Measurements from ENCODE around the gene CCDC122.

GRCh38 chr13:43911278-43911677 is 31.7 kb upstream of the CCDC122 start:
- TF ChIP-seq EZH2 (IDR thresholded peaks at IDR 0.05) (no peak), CEBPB (IDR thresholded peaks at IDR 0.05; ENCODE audit: low read depth) (no peak), CTCF (IDR thresholded peaks at IDR 0.05 in 2 of 3, conservative IDR thresholded peaks at IDR 0.05 in 1 of 3; ENCODE audit: borderline replicate concordance in 1 of 3, insufficient read depth in 1 of 3, low read depth in 2 of 3, low read length in 2 of 3) (no peak), POLR2AphosphoS5 (IDR thresholded peaks at IDR 0.05; ENCODE audit: low read depth, low read length) (no peak), POLR2A (IDR thresholded peaks at IDR 0.05; ENCODE audit: borderline replicate concordance, extremely low read depth, insufficient read depth, insufficient read length) (no peak), ZBTB33 (IDR thresholded peaks at IDR 0.05; ENCODE audit: extremely low read depth, insufficient replicate concordance, low read length) (no peak), FOSL1 (IDR thresholded peaks at IDR 0.05; ENCODE audit: low read depth) (no peak), EZH2phosphoT487 (IDR thresholded peaks at IDR 0.05; ENCODE audit: borderline replicate concordance) (no peak), MAX (IDR thresholded peaks at IDR 0.05) (no peak), SP1 (IDR thresholded peaks at IDR 0.05; ENCODE audit: low read depth) (no peak)

All from HCT116 (cell line).